HepG2 (cell line): ENCODE results near the gene HNRNPA1. TPM values are rescaled to one million over a fixed set of nuclear protein-coding genes. Genes with fewer than 3 reads are reported as not detected.

Experiments
- CHD2 ChIP-seq: IDR thresholded peaks from 2 replicates; pipeline ENCODE4 v1.6.1; 2011; ENCODE audit warnings: low read depth, low read length, improper control_type of control experiment
- CREM ChIP-seq, 2 experiments: sonication (generic) in 1 of 2; formaldehyde crosslinking in 1 of 2; IDR thresholded peaks; 2 replicates each; pipeline versions ENCODE4 v1.4.0 to v1.6.1; 2016 to 2020; ENCODE audit warnings: antibody characterized with exemption in 1 of 2, mild to moderate bottlenecking in 1 of 2, missing genetic modification reagents in 1 of 2
- ERF ChIP-seq: IDR thresholded peaks from 2 replicates; pipeline ENCODE4 v1.6.1; 2018; ENCODE audit warnings: missing biosample characterization, missing genetic modification reagents
- HNRNPK ChIP-seq: fragments of 200-400 bp; formaldehyde crosslinking; IDR thresholded peaks from 2 replicates; pipeline ENCODE4 v1.6.1; 2018; ENCODE audit warnings: low read length, low read depth, moderate library complexity, mild to moderate bottlenecking; ENCODE audit not compliant: poor library complexity, severe bottlenecking
- KDM2A ChIP-seq: sonication (generic); formaldehyde crosslinking; IDR thresholded peaks from 2 replicates; pipeline ENCODE4 v1.4.0; 2020; ENCODE audit warnings: low read depth, missing genetic modification reagents, borderline replicate concordance
- MAZ ChIP-seq, 2 experiments: sonication (generic) in 1 of 2; formaldehyde crosslinking in 1 of 2; IDR thresholded peaks; 2 replicates each; pipeline versions ENCODE4 v1.5.0 to v1.6.1; 2012 to 2020; ENCODE audit warnings: low read depth in 2 of 2, mild to moderate bottlenecking in 2 of 2, borderline replicate concordance in 1 of 2, improper control_type of control experiment in 1 of 2, low read length in 1 of 2, missing genetic modification reagents in 1 of 2, moderate library complexity in 1 of 2
- MYC ChIP-seq: sonication (generic); formaldehyde crosslinking; IDR thresholded peaks from 2 replicates; pipeline ENCODE4 v1.9.0; 2021; ENCODE audit warnings: missing genetic modification reagents, borderline replicate concordance
- NFATC3 ChIP-seq: sonication (generic); formaldehyde crosslinking; IDR thresholded peaks from 2 replicates; pipeline ENCODE4 v1.5.1; 2020; ENCODE audit warnings: mild to moderate bottlenecking, missing genetic modification reagents
- NONO ChIP-seq, 2 experiments: fragments of 450-650 bp in 1 of 2; sonication (generic) in 1 of 2; formaldehyde crosslinking in 1 of 2; IDR thresholded peaks in 1 of 2; conservative IDR thresholded peaks in 1 of 2; 2 replicates each; pipeline versions ENCODE4 v1.6.1 to v1.8.0; 2017 to 2022; ENCODE audit warnings: mild to moderate bottlenecking in 1 of 2, missing genetic modification reagents in 1 of 2, moderate library complexity in 1 of 2
- PCBP2 ChIP-seq: fragments of 200-400 bp; formaldehyde crosslinking; optimal IDR thresholded peaks from 2 replicates; pipeline ENCODE3; 2018; ENCODE audit warnings: low read length, low read depth; ENCODE audit not compliant: poor library complexity, severe bottlenecking
- POGZ ChIP-seq: sonication (generic); formaldehyde crosslinking; IDR thresholded peaks from 2 replicates; pipeline ENCODE4 v1.4.0; 2020; ENCODE audit warnings: mild to moderate bottlenecking, missing genetic modification reagents
- RORA ChIP-seq: sonication (generic); formaldehyde crosslinking; IDR thresholded peaks from 2 replicates; pipeline ENCODE4 v1.5.0; 2020; ENCODE audit warnings: mild to moderate bottlenecking, missing genetic modification reagents, moderate library complexity
- SAP130 ChIP-seq: IDR thresholded peaks from 2 replicates; pipeline ENCODE4 v1.6.1; 2016; ENCODE audit warnings: low read depth
- TAF1 ChIP-seq: sonication (generic); formaldehyde crosslinking; IDR thresholded peaks from 2 replicates; pipeline ENCODE4 v1.4.0; 2020; ENCODE audit warnings: missing genetic modification reagents
- TEAD2 ChIP-seq: sonication (generic); formaldehyde crosslinking; IDR thresholded peaks from 2 replicates; pipeline ENCODE4 v1.9.0; 2021; ENCODE audit warnings: missing genetic modification reagents
- TEAD3 ChIP-seq: optimal IDR thresholded peaks from 2 replicates; pipeline ENCODE3; 2016; ENCODE audit warnings: borderline replicate concordance
- TOE1 ChIP-seq: sonication (generic); formaldehyde crosslinking; IDR thresholded peaks from 2 replicates; pipeline ENCODE4 v1.4.0; 2020; ENCODE audit warnings: mild to moderate bottlenecking, missing genetic modification reagents
- ZFY ChIP-seq: sonication (generic); formaldehyde crosslinking; IDR thresholded peaks from 2 replicates; pipeline ENCODE4 v1.4.0; 2020; ENCODE audit warnings: missing genetic modification reagents
- ZNF468 ChIP-seq: sonication (generic); formaldehyde crosslinking; IDR thresholded peaks from 2 replicates; pipeline ENCODE4 v1.8.0; 2022; ENCODE audit warnings: mild to moderate bottlenecking, moderate library complexity, missing genetic modification reagents
- ZSCAN31 ChIP-seq: sonication (generic); formaldehyde crosslinking; IDR thresholded peaks from 2 replicates; pipeline ENCODE4 v1.5.0; 2020; ENCODE audit warnings: low read depth, mild to moderate bottlenecking, missing genetic modification reagents
- polyA plus RNA-seq, 8 experiments: library from polyadenylated mRNA; depleted of rRNA in 3 of 8; stranded (reverse) in 7 of 8; unstranded in 1 of 8; fragments of >200 nt; fragmentation: Illumina TruSeq in 4 of 8; extraction: Trizol in 4 of 8; gene quantifications; 2 replicates each; pipeline versions ENCODE4 v1.2.1 to v1.2.3, GENCODE V29; 2011 to 2016; ENCODE audit warnings: low read depth in 4 of 8, missing spikeins in 1 of 8, mixed read lengths in 1 of 8; ENCODE audit not compliant: insufficient read depth in 1 of 8
- total RNA-seq, 5 experiments: library from RNA; depleted of rRNA; stranded (reverse); fragments of >200 nt; fragmentation: Illumina TruSeq; extraction: Trizol; gene quantifications; 2 replicates each; pipeline ENCODE4 v1.2.3, GENCODE V29; 2016; ENCODE audit warnings: low read depth in 1 of 5
- TF ChIP-seq, protein P1 (sequence below): sonication (generic); formaldehyde crosslinking; IDR thresholded peaks from 2 replicates; pipeline ENCODE4 v1.5.0; 2020; ENCODE audit warnings: missing genetic modification reagents, mild to moderate bottlenecking, borderline replicate concordance
- TF ChIP-seq, protein P2 (sequence below): sonication (generic); formaldehyde crosslinking; IDR thresholded peaks from 2 replicates; pipeline ENCODE4 v1.4.0; 2020; ENCODE audit warnings: missing genetic modification reagents, borderline replicate concordance
- TF ChIP-seq, protein P3 (sequence below): sonication (generic); formaldehyde crosslinking; conservative IDR thresholded peaks from 2 replicates; pipeline ENCODE4 v1.4.0; 2020; ENCODE audit warnings: mild to moderate bottlenecking, missing genetic modification reagents, moderate library complexity

Gene HNRNPA1
- total and polyA plus RNA-seq, 2 of the 13 experiments (the other 11 are each of a cell fraction or from before 2014, with no cell fraction given) = 535 to 1,820 TPM

DNA sequence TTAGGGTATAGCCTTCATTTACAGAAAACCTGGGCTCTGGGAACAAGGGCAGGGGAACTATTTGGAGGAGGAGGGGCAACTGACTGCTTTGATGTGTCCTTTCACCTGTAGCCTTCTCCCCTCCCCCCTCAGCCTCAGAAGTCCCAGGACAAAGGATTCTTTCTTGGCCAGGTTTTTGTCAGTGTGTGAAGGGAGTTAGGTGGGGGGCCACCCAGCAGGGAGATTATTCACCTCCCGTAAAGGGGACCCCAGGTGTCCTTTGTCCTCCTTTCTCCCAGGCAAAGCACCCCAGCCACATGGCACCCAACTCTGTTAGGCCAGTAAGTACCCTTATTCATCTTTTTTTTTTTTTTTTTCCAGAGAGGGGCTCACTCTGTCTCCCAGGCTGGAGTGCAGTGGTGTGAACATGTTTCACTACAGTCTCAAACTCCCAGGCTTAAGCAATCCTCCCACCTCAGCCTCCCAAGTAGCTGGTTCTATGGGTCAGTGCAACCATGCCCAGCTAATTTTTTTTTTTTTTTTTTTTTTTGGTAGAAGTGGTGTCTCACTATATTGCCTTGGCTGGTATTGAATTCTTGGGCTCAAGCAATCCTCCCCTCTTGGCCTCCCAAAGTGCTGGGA lies 21.0 kb downstream of the HNRNPA1 start (continued):
- TF ChIP-seq TAF1 = no peak
- no peak for TF ChIP-seq MAZ (IDR thresholded peaks at IDR 0.05; ENCODE audit: borderline replicate concordance, low read depth, low read length)
- TF ChIP-seq MAZ (CRISPR knock-in tag; IDR thresholded peaks at IDR 0.05; ENCODE audit: low read depth) = peak; percentile 3; the same call in 1 of the 2 replicates
- 0 out of 2 replicates have a peak, but pooled peaks have one; percentile 6 for TF ChIP-seq ZNF468 (CRISPR knock-in tag)
- TF ChIP-seq, protein P1, sequence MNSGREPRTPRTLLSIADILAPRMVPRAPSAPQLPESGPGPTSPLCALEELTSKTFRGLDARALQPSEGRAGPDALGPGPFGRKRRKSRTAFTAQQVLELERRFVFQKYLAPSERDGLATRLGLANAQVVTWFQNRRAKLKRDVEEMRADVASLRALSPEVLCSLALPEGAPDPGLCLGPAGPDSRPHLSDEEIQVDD = no peak
- TF ChIP-seq ZSCAN31 (CRISPR knock-in tag) = no peak
- TF ChIP-seq ZFY = no peak
- no peak for TF ChIP-seq MYC (CRISPR knock-in tag)
- TF ChIP-seq TEAD2 (CRISPR knock-in tag) = no peak
- TF ChIP-seq NFATC3 (CRISPR knock-in tag) = no peak
- TF ChIP-seq NONO (IDR thresholded peaks at IDR 0.05) = no peak
- TF ChIP-seq NONO (CRISPR knock-in tag; conservative IDR thresholded peaks at IDR 0.05) = 0 out of 2 replicates have a peak, but pooled peaks have one; percentile 21
- TF ChIP-seq CHD2 = no peak; the same call in 1 of the 2 replicates
- TF ChIP-seq KDM2A = no peak
- no peak for TF ChIP-seq PCBP2
- no peak for TF ChIP-seq ERF (CRISPR knock-in tag)
- no peak for TF ChIP-seq POGZ (CRISPR knock-in tag)
- TF ChIP-seq, protein P2, sequence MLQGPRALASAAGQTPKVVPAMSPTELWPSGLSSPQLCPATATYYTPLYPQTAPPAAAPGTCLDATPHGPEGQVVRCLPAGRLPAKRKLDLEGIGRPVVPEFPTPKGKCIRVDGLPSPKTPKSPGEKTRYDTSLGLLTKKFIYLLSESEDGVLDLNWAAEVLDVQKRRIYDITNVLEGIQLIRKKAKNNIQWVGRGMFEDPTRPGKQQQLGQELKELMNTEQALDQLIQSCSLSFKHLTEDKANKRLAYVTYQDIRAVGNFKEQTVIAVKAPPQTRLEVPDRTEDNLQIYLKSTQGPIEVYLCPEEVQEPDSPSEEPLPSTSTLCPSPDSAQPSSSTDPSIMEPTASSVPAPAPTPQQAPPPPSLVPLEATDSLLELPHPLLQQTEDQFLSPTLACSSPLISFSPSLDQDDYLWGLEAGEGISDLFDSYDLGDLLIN (CRISPR knock-in tag) = no peak
- no peak for TF ChIP-seq TOE1
- no peak for TF ChIP-seq TEAD3 (CRISPR knock-in tag)
- TF ChIP-seq CREM (IDR thresholded peaks at IDR 0.05) = 0 out of 2 replicates have a peak, but pooled peaks have one; percentile 52
- no peak for TF ChIP-seq CREM (CRISPR knock-in tag; IDR thresholded peaks at IDR 0.05)
- no peak for TF ChIP-seq HNRNPK
- TF ChIP-seq SAP130 = no peak
- TF ChIP-seq, protein P3, sequence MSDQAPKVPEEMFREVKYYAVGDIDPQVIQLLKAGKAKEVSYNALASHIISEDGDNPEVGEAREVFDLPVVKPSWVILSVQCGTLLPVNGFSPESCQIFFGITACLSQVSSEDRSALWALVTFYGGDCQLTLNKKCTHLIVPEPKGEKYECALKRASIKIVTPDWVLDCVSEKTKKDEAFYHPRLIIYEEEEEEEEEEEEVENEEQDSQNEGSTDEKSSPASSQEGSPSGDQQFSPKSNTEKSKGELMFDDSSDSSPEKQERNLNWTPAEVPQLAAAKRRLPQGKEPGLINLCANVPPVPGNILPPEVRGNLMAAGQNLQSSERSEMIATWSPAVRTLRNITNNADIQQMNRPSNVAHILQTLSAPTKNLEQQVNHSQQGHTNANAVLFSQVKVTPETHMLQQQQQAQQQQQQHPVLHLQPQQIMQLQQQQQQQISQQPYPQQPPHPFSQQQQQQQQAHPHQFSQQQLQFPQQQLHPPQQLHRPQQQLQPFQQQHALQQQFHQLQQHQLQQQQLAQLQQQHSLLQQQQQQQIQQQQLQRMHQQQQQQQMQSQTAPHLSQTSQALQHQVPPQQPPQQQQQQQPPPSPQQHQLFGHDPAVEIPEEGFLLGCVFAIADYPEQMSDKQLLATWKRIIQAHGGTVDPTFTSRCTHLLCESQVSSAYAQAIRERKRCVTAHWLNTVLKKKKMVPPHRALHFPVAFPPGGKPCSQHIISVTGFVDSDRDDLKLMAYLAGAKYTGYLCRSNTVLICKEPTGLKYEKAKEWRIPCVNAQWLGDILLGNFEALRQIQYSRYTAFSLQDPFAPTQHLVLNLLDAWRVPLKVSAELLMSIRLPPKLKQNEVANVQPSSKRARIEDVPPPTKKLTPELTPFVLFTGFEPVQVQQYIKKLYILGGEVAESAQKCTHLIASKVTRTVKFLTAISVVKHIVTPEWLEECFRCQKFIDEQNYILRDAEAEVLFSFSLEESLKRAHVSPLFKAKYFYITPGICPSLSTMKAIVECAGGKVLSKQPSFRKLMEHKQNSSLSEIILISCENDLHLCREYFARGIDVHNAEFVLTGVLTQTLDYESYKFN (CRISPR knock-in tag) = peak; percentile 86
- TF ChIP-seq RORA (CRISPR knock-in tag) = no peak
